NCI-H82 treated with DMSO at 0.1 percent for 48 hours (cell line): ENCODE measurements around the gene KLHDC9.
"Not testable (repeated sequence)": the region's sequence is repeated elsewhere in the genome, so short reads cannot be mapped to it uniquely, and the experiment has no call there.

Source experiments
- DNase-seq: peaks from one replicate; lab custom pipeline; 2025; ENCODE audit not compliant: unreplicated experiment; lab: John Stamatoyannopoulos, UW

The KLHDC9 gene, protein sequence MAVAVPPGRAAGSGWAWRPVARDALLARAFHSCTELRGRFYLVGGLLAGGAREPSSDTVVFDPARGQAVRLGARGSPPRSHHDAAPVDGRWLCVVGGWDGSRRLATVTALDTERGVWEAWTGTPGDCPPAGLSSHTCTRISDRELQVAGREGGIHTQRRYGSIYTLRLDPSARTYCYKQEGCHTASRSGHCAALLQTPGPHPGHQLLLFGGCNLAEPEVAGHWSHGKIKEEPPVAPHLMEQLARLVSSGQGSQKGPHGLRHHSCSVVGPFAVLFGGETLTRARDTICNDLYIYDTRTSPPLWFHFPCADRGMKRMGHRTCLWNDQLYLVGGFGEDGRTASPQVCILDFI

DNA sequence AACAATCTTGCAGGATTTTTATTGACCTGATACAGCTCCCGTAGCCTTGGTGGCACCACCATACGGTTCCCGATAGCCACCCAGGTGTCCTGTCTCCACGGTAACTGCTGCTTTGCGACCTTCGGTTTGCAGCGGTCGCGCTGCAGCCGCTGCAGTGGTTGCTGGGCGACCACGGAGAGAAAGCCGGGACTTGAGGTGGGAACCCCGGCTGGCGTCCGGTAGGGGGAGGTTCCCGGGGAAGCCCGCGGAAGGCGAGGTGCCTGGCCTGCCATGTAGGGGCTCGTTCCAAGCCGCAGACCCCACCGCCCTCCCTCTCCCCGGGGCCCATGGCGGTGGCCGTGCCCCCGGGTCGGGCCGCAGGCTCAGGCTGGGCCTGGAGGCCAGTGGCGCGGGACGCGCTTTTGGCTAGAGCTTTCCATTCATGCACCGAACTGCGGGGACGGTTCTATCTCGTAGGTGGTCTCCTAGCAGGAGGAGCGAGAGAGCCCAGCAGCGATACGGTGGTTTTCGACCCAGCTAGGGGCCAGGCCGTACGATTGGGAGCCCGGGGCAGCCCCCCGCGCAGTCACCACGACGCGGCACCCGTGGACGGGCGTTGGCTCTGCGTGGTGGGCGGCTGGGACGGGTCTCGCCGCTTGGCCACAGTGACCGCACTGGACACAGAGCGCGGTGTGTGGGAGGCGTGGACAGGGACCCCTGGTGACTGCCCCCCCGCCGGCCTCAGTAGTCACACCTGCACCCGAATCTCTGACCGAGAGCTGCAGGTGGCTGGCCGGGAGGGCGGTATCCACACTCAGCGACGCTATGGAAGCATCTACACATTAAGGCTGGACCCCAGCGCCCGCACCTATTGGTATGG, at the start of gene KLHDC9:
Gene KLHDC9 (plus strand): TSS at position 152 of the 859 bp plus-strand sequence. CDS start 175 bp downstream, at position 327.
- DNase-seq: peak; percentile 73

DNA sequence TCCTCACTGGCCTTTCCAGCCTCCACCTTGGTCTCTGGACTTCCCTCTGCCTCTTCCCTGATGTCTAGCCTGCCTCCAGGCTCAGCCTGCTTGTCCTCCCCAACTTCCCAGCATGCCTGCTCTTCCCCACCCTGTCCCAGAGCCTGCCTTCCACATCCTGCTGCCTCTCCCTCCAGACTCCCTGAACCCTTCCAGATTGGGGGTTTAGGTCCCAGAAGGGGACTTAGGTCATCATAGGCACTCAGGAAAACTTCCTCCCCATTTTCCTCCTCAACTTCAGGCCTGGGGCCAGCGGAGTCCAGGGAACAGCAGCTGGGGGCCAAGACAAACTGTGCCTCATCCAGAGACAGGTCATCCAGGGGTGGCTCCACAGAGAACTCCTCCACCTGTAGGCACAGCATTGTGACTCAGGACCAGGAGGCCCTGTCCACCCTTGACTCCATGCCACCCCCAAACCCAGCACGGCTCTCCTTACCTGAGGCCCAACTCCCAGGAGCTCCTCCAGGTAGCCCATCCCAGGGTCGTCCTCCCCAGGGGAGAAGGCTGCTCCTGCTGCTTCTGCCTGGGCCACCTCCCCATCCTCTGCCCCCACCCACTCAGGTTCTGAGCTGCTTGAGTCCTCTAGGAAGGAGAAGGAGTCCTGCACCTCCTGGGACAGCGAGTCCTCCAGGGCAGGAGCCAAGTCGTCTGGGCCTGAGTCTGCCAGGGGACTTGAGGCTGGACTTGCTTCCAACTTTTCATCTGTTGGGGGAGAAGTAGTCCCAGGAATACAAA, 49.0 kb upstream of the KLHDC9 start:
- no peak for DNase-seq

DNA sequence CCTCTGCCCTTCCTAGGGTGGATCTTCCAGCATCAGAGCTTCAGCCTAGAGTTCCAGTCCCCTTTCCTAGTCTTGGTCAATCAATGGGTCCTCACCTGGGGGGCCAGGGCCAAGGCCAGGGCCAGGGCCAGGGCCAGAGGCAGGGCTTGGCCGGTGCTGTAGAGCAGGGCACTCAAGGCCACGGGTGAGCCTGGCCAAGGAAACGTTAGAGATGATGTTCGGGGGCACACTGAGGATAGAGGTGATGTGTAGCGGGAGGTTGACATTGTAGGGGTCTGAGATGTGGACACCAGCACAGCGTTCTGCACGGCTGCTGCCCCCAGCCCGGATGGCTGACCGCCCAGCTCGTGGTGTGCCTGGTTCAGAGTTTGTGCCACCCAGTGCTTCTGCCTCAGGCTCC, 46.9 kb upstream of the KLHDC9 start:
- no peak for DNase-seq

DNA sequence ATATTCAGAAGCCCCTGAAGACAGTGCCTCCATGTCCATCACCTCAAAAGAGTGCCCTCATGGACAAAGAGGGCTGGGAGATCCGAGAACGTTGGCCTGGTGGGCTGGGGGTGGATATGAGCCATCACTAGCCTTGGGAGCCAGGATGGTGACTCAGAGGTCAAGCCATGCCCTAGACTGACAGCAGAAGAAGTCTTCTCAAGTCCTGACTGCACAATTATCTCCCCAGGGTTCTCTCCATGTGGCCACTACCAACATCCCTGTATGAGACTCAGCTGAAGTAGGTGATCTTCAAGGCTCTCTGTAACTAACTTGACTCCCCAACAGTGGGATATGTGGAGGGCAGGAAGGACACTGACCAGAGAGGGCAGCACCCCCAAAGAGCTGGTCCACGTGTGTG, 45.3 kb upstream of the KLHDC9 start:
- DNase-seq: no peak

DNA sequence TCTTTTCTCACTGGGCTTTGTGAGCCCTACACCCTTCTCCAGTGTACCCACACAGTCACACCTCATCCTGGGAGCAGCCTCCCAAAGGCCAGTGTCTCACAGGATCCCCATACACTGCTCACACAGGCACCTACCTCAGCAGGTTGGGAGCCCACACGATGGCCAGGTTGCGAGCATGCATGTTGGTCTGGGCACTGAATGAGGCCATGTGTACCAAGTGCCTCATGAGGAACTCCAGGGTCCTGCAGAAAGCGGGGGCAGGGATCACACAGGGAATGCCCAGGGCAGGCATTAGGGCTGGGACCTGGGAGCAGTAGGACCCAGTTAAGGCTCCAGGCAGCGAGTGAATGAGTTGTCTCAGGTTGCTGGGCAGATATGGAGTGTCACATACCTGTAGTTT, 43.9 kb upstream of the KLHDC9 start:
- DNase-seq: no peak

DNA sequence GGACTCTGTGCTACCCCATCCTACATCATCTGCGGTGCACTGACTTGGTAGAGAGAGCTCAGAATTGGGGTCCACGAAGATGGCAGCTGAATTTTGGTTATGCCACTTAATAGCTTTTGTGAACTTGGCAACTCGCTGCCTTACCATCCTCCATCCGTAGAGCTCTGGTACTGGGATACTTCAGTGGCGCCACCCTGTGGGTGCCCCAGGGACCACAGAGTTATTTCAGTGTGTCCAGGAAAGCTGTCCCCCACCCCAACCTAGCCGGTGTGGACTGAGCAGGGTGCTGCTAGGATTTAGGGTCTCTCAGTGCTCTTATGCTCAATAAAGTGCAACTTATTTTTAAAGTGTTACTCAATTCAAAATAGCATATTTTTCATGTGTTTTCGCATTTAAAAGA, 43.4 kb upstream of the KLHDC9 start:
- no peak for DNase-seq

DNA sequence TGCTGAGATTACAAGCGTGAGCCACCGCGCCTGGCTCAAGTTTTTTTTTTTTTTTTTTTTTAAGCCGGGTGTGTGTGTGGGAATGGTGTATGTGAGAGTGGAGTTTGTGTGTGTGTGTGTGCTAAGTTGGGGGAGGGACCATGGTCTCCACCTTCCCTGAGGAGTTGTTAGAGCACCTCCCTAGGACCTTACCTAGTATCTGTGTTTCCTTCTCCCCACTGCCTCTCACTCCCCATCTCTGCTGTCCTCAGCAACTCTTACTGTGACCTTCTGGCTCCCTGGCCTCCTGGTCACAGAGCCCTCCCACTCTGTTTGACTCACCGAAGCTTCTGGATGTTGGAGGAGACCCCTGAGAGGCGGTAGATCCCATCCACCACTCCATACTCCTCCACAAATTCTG, 38.9 kb upstream of the KLHDC9 start:
- DNase-seq: no peak

DNA sequence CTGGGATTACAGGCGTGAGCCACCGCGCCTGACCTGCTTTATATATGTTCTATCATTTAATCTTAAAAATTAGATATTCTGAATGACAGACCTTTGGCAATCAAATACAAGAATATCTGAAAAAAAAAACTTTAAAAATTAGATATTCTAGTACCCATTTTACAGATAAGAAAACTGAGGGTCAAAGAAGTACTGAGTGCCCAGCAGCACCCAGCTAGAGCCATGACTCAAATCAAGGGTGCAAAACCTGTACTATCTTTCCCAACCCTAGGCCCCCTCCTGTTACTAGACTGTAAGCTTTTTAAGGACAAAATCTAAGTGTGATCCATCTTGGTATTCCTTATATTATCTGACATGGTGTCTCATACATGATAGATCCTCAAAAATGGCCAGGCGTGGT, 36.7 kb upstream of the KLHDC9 start:
- DNase-seq: no peak

DNA sequence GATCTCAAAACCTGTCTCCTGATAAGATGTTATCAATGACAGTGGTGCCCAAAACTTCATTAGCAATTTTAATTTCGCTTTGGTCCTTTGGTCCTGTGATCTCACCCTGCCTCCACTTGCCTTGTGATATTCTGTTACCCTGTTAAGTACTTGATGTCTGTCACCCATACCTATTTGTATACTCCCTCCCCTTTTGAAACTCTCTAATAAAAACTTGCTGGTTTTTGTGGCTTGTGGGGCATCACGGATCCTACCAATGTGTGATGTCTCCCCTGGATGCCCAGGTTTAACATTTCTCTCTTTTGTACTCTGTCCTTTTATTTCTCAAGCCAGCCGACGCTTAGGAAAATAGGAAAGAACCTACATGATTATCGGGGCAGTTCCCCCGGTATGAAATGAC, 34.2 kb upstream of the KLHDC9 start:
- DNase-seq: not testable (repeated sequence)

DNA sequence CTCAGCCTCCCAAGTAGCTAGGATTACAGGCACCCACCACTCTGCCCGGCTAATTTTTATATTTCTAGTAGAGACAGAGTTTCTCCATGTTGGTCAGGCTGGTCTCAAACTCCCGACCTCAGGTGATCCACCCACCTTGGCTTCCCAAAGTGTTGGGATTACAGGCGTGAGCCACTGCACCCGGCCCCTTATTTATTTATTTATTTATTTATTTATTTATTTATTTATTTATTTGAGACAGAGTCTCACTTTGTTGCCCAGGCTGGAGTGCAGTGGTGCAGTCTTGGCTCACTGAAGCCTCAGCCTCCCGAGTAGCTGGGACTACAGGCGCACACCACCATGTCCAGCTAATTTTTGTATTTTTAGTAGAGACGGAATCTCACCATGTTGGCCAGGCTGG, 32.5 kb upstream of the KLHDC9 start:
- DNase-seq: not testable (repeated sequence)

DNA sequence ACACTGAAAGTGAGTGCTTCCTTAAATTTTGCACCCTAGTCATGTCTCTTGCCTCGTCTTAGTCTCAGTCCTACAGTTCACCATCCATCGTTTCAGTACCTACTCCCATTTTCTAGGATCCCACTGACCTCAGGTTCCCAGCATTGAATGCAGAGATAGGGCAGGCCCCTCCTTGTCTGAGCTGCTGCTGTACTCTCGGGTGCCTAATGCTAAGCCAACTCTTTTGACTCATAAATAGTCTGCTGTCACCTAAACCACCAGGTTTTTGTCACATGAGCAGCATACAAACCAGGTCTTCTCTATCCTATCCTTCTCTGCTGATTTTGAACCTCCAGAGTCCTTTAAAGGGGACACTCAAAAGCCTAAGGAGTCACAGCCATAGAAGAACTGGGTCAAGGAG, 31.5 kb upstream of the KLHDC9 start:
- DNase-seq: no peak

DNA sequence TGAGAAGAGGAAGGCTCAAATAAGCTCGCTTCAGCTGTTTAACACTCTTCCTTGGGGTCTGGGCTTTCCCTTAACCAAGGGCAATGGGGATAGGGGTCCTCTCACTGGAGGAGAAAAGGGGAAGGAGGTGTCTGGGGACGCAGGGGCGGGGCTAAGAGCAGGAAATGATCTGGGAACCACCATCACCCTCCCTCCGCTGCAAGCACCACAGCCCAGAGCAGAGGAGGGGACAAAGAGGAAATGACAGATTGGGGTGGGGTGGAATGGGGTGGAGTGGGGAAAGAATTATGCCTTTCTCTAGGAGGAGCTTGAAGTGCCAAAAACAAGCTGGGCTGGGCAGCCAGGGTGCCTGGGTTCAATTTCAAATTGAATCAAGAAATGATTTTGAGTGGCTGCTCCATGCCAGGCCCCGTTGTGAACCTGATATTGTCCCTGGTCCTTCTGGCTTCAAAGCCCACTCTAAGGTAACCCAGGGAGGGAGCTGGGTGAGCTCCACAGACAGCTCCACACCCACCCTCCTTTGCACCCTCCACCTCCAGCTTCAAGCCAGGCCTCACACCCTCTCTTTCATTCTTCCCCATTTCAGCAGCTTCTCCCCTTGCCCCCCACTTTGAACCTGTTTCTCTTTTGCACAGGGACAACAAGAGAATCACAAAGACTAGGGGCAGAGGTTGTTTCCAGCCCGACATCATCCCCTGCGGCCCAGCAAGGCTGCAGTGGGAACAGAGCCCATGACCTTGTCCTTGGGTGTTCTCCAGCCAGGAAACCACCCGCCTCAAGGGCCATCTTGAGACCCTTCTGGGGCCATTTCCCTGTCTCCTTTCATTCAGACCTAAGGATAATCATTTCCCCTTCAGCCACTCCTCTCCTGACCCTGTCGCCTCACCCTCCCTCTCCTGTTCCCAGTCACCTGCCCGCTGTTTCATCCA, 29.6 kb upstream of the KLHDC9 start:
- no peak for DNase-seq

DNA sequence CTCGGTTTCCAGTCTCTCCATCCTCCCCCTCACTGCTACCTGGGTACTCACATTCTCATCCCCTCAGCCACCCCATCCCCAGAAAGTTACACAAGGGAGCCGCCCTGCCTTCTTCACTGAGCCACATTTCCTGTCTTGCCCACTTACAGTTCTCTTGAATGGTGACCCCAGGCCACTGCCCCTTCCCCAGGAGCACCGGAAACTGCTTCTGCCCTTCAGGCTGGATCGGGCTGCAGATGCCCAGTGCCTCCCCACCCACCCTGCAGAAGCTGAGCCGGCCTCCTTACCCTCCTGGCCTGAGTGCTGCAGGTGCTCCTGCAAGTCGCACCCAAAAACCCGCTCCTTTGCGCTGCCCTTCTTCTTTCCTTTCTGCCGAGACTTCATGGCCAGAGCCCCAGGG, 28.9 kb upstream of the KLHDC9 start:
- DNase-seq: no peak

DNA sequence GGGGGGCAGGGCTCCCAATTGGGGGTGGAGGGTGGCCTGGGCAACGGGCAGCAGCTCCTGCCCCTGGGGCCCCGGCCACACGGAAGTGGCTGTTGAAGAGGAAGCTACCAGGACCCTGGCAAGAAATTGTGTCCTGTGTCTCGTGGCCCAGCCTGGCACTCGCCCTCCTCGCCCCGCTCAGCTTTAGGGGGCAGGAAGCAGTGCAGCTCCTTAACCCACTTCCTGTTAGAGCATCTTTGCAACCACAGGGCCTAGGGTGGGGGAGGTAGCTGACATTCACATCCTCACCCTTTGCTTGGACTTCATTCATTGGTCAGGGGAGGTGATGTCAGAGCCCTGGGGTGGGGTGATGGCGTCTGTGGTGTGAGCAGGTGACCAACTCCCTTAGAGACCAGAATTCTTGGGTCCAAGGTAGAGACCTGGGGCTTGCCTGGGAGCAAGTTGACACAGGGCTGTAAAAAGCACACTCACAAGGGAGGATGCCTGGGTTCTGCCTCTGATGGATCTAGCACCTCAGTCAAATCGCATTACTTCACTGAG, 28.4 kb upstream of the KLHDC9 start, which contains the start of gene ARHGAP30:
Gene ARHGAP30 (minus strand): TSS at position 161 of the 540 bp plus-strand sequence. CDS start 267 bp downstream, outside the sequence.
- DNase-seq: no peak

DNA sequence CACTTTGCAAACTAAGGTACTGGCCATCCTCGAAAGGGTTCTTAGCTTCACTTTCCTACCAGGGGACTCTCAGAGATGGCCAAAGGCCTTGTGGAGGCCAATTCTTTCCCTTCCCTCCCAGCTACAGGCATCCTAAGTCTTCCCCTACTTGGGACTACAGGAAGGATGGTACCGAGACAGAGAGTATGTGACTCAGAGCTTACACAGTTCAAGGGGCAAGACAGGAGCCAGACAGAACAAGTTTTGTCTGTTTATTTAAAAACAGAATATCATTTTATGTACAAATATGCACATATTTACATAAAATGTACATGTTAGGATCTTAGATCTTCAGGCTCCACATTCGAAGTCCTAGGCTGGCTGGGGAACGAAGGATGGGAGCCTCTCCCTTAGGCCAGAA, 27.4 kb upstream of the KLHDC9 start:
- no peak for DNase-seq

DNA sequence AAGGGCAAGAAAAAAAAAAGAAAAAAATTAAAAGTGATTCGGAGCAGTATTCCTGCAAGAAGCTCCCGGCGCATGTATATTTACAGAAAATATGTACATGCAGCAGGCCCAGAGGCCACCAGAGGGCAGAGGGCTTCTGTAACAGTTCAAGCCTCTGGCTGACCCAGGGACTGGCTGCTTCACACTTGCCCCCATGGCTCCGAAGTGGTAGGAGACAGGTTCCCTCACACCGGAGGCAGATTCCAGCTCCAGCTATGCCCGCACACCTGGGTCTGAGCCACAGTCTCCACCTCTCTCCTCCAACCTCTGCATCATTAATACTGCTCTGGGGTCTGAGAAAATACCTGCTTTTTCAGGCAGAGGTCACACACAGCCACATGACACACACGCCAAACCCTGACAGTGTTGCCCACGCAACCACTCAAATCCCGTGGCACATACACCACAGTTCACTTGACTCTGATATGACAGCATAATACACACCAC, 26.2 kb upstream of the KLHDC9 start:
- DNase-seq: no peak

DNA sequence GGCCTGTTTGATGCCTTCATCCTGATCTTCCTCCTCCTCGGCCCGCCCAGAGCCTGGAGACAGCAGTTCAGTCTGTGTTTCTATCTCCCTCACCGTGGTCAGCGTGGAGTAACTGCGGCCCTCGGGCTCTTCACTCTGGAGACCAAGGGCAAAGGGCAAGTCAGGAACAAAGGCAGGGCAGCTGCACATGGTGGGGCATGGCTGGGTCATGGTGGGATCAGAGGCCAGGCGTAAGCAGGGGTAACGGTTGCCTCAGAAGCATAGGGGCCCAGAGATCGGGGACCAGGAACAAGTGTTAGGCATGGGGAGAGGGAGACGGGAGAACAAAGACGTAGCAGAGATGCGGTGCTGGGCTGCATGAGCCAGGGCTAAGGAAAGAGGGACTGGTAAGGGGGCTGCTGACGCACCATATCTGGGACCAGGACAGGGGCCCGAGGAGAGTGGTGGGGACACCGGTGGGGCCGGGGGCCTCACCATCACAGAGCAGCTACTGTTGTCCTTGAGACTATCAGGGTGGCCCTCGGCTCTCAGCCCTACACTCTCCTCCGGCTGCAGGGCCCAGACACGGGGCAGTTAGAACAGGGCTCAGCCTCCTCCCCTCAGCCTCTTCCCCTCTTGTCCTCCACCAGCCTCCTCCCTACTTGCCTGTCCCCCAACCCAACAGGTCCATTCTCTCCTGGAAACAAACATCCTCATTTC, 25.3 kb upstream of the KLHDC9 start:
- DNase-seq: no peak

DNA sequence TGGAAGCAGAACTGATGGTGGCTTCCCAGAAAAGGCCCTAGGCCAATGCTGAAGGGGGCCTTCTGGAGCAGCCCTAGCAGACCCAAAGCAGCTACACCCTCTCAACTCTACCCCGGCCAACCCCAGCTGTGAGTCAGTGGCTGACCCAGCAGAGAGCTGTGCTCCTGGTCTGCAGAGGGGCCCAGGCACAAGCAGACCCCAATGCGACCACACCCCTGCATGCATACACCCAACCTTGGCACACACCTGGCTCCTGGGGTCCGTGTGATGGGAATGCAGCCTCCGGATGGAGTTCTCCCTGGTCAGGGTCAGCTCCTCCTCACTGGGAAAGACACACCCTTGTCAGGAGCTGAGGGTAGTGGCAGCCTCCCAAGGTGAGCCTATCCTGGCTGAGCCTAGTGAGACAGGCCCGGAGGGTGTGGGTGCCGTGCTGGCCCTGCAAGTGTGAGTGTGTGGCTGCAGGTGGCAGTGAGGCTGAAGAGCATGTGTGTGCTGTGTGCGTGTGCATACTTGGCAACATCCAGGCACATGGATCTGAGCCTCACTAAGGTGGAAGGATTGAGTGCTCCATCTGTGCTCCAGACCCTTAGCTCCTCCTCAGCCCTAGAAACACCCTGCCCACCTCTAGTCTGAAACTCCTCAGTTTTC, 24.6 kb upstream of the KLHDC9 start:
- DNase-seq: no peak
